HG03097 (cell line): ENCODE results near the gene REXO1.
"Not testable (repeated sequence)": the region's sequence is repeated elsewhere in the genome, so short reads cannot be mapped to it uniquely, and the experiment has no call there.

Experiments
- ATAC-seq: cut with Tn5 transposase; IDR thresholded peaks from one replicate; pipeline ENCODE4 v1.9.1; 2021; ENCODE audit not compliant: unreplicated experiment, low FRiP score

The REXO1 gene, protein sequence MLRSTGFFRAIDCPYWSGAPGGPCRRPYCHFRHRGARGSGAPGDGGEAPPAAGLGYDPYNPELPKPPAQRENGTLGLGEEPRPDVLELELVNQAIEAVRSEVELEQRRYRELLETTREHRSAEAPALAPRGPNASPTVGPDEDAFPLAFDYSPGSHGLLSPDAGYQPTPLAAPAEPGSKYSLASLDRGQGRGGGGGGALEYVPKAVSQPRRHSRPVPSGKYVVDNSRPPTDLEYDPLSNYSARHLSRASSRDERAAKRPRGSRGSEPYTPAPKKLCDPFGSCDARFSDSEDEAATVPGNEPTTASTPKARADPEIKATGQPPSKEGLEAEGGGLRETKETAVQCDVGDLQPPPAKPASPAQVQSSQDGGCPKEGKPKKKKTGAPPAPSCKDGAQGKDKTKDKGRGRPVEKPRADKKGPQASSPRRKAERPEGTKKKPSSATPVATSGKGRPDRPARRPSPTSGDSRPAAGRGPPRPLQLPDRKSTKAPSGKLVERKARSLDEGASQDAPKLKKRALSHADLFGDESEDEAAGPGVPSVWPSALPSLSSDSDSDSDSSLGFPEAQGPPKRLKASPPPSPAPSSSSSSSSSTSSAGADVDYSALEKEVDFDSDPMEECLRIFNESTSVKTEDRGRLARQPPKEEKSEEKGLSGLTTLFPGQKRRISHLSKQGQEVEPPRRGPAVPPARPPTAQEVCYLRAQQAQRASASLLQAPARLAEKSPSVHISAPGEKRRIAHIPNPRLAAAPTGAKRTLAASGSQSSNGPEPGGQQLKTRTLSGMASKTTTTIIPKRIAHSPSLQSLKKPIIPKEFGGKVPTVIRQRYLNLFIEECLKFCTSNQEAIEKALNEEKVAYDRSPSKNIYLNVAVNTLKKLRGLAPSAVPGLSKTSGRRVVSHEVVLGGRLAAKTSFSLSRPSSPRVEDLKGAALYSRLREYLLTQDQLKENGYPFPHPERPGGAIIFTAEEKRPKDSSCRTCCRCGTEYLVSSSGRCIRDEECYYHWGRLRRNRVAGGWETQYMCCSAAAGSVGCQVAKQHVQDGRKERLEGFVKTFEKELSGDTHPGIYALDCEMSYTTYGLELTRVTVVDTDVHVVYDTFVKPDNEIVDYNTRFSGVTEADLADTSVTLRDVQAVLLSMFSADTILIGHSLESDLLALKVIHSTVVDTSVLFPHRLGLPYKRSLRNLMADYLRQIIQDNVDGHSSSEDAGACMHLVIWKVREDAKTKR

DNA sequence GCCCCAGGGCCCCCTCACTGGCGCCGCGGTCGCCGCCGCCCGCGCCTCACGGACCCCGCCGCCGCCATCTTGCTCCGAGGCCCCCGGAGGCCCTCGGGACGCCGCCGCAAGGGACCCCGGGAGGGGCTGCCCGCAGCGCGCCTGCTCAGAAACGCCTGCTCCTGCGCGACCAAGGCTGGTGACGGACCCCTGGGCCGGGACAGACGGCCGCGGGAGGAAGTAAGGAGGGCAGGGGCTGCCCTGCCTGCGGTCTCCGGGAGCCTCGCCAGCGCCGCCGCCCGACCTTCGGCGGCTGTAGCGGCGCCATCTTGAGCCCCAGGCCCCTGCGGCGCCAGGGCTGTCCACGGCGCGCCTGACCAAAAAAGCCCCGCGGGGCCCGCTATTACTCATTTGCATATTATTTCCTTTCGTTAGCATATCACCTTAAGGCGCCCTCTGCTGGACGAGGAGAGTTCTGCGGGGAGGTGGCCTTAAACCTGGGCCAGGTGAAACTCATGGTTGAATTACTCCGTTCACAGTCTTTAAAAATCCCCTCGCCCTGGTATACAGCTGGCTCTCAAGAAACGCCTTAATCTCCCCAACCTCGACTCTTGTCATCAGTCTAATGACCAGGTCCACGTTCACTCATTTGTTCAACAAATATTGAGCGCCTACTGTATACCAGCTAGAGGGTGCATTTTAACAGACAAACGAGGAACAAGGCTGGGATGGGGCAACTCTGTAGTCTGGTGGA is at the start of gene REXO1:
Gene REXO1, minus strand, starts transcription at position 85 of the 733 bp plus-strand sequence. CDS start 125 bp downstream, outside the sequence.
- peak; percentile 57 for ATAC-seq

DNA sequence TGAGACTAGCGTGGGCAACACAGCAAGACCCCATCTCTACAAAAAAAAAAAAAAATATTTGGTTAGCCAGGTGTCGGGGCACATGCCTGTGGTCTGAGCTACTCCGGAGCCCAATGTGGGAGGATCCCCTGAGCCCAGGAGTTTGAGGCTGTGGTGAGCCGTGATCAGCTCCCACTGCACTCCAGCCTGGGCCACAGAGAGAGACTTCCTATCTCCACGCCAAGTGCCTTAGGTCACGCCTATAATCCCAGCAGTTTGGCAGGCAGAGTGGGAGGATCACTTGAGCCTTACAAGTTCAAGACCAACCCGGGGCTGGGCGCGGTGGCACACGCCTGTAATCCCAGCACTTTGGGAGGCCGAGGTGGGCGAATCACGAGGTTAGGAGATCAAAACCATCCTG is 48.2 kb upstream of the REXO1 start:
- no peak for ATAC-seq

DNA sequence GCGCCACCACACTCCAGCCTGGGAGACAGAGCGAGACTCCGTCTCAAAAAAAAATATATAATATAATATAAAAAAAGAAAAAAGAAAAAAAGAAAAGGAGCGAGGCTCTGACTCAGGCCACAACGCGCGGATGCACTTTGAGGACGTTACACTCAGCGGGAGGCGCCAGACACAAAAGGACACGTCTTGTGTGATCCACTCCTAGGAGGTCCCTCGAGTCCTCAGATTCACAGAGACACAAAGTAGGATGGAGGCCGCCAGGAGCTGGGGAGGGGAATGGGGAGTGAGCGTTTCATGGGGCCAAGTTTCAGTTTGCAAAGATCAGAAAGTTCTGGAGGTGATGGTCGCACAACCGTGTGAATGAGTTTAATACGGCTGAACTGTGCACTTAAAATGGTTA is 45.5 kb upstream of the REXO1 start:
- no peak for ATAC-seq

DNA sequence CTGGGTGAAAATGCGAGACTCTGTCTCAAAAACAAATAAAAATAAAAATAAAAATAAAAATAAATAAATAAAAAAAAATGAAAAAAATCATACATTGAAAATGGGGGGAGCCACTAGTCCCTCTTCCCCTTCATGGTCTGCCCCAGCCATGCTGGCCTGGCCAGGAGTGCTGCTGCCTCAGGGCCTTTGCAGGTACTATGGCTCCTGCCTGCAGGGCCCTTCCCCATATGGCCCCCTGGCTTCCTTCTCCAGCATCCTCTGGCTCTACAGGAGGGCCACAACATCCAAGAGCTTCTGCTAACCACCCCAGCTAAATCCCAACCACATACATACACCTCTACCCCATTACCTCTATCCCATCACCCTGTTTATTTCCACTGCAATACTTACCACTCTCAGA is 41.6 kb upstream of the REXO1 start:
- no peak for ATAC-seq

DNA sequence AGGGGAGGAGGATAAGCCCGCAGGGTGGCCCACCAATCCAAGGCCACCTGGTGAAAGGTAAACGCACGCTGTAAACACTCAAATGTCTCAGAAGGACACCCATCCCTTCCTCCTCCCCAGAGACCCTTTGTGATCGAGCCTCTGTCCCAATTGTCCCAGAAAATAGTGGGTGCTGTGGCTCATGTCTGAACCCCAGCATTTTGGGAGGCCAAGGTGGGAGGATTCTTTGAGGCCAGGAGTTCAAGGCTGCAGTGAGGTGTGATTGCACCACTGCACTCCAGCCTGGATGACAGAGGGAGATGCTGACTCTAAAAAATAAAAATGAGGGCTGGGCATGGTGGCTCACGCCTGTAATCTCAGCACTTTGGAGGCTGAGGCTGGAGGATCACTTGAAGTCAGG is 40.1 kb upstream of the REXO1 start:
- no peak for ATAC-seq

DNA sequence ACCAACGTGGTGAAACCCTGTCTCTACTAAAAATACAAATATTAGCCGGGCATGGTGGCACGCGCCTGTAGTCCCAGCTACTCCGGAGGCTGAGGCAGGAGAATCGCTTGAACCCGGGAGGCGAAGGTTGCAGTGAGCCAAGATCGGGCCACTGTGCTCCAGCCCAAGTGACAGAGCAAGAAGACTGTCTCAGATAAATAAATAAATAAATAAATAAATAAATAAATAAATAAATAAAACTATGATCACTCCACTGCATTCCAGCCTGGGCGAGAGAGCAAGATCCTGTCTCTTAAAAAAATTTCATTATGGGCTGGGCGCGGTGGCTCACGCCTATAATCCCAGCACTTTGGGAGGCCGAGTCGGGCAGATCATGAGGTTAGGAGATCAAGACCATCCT is 38.1 kb upstream of the REXO1 start:
- not testable (repeated sequence) for ATAC-seq

DNA sequence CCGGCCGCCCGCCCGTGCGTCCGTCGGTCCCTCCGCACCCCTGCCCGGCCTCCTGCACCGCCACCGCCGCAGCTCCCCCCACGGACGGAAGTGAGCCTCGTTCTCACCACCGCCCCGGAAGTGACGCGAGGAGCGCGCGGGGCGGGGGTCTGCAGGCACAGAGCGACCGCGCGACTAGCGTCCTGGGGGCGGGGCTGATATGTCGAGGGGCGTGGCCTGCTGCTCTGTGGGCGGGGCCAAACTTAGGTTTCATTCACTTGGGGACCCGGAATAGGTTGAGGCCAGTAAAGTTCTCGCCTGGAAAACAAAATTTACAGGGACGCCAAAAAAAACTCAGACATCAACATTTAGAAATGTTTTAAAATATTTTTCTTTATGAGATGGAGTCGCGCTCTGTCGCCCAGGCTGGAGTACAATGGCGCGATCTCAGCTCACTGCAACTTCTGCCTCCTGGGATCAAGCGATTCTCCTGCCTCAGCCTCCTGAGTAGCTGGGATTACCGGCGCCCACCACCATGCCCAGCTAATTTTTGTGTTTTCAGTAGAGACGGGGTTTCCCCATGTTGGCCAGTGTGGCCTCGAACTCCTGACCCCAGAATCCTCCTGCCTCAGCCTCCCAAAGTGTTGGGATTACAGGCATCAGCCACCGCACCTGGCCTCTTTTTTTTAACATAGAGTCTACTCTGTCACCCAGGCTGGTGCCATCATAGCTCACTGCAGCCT is 37.3 kb upstream of the REXO1 start, which contains the start of gene ABHD17A:
Gene ABHD17A, minus strand, starts transcription at position 99 of the 722 bp plus-strand sequence. CDS start 3,930 bp downstream, outside the sequence.
- ATAC-seq = peak; percentile 65

DNA sequence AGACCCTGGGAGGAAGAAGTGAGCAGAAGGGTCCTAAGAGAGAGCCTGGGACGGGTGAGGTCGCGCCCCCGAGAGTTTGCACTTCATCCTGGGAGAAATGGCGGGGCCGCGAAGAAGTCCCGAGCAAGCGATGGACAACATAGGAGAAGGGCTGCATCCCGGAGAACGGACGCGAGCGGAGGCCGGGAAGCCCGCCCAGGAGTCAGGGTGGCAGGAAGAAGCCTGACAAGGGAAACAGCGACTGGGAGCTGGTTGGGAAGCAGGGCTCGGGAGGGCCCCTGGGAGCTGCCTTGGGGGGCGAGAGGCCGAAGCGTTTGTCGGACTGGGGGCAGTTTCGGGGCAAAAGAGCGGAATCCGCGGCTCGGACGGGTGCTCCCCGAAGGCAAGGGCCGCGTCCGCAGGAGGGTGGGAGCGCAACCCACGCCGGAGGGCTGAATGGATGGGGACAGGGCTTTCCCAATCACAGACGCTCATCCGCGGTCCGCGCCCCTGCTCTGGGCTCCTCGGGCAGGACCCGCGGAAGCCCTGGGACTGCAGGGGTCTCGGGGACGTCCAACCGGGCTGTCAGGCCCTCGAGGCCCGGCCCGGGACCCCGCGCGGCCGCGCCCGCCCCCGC is 36.5 kb upstream of the REXO1 start:
- ATAC-seq = peak; percentile 14

DNA sequence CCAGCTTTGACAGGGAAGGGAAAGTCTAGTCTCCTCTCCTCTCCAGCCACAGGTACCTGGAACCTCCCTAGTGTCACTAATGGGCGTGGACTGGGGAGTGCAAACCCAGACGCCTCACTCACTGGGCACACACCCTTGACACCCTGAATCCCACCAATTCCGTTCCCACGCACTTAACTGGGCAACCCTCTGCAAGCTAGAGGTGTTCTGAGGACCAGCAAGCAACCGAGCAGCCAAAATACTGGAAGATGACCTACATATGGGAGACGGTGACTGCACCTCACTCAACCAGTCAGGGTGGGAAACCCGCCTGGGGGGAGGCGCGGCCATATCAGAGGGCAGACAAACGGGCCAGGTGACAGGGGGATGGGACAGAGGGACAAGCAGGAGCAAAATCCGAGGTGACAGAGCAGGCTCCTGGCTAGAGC is 36.0 kb upstream of the REXO1 start:
- no peak for ATAC-seq

DNA sequence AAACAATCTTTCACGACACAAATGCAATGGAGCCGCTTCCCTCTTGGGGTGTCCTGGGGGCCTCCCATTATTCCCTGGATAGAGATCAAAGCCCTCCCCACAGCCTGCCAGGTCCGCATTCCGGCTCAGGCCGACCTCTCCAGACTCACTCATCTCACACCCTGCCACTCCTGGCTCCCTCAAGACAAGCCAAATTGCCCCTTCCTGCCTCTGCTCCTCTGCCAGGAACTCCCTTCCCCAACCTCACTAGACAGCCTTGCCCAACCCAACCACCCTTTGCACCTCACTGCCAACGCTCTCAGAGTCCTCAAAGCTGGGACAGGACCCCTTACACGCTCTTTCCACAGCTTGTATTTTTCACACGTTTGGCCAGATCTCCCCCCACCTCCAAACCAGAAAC is 35.5 kb upstream of the REXO1 start:
- no peak for ATAC-seq

DNA sequence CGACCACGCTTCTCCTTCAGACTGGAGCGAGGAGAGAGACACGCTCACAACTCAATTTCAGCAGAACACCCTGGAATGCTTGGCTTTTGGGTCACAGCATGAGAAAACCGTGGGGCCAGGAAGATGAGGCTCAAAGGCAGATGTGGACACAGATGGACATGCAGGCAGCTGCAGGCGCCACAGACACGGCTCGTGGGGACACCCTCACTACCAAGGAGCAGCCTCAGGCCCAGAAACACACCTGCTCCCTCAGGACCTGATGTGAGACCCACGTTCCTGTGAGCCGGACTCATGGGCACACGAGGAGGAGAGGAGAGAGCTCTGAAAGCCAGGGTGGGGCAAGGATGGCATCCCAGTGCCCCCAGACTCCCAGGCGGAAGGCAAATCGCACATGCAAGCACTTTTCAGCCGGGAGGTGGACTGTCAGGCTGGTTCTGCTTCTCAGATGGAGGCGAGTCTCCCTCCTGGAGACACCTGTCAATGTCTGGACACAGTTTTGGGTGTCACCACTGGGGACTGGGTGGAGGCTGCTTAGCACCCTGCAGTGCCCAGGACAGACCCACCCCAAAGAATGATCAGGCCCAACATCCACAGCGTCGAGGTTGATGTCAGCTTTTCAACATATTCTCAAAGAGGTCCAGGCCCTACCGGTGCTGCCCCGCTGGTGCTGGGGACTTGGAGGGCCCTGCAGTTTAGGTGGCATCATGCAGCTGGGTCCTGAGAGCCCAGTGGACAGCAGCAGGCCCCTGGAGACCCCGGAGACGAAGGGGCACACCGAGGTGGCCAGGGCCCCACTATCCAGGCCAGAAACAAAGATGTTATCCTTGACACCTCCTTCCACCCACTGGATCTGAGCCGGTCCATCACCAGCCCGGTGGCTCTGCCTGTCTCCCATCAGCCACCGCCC is 34.8 kb upstream of the REXO1 start:
- no peak for ATAC-seq

DNA sequence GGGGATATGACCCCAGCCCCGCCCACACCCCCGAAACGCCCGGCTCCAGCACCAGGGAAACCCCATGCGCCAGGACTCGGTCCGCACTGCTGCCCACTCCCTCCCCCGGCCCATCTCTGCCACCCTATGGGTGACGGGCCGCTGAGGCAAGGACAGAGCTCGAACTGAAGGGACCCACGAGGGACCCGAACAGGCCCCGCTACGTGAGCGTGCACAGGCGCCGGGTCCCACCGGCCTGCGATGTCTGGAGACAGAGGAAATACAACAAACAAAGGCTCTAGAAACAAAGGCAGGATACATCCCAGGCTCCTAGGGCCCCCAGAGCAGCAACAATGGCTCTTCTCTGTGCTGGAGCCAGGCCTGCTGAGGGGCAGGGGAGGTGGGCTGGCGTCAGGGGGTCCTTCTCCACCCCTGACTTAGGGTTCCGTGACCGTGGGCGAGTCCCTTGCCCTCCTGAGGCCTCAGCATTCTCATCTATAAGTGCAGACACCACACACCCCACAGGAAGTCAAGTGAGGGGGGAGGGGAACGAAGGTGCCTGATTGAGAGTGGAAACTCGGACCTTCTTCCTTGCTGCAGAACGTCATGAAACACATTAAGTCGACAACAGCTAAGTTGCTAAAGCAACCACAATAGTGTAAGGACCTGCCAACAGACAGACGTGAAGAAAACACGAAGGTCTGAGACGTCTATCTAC is 34.0 kb upstream of the REXO1 start:
- no peak for ATAC-seq

DNA sequence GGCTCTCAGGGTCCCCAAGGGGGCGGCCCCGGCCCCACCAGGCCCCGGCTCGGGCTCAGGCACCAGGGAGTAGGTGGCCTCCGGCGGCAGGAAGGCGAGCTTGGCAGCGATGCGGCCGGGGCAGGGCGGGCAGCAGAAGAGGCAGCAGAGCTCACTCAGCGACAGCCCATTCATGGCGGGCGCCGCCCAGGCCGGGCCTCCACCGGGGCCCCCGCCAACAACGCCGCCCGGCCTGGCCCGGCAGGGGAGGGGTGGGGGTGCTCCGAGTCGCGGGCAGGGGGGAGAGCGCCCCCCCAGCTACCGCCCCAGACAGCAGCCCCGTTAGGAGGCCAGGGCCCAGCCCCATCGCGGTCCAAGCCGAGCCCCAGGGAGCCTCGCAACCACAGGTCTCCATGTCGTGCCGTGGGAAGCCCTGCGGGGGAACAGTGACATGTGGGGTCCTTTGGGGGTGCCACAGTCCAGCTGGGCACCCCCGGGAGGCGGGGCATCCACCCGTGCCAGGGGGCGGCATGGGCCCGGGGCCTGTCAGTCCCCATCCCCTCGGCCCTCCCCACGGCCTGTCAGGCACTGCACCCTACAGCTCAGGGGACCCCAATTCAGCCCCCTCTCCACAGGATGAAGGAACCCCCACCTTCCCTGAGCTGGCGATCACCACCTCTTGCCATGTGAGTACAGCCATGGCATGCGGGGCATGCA is 33.3 kb upstream of the REXO1 start:
- not testable (repeated sequence) for ATAC-seq

DNA sequence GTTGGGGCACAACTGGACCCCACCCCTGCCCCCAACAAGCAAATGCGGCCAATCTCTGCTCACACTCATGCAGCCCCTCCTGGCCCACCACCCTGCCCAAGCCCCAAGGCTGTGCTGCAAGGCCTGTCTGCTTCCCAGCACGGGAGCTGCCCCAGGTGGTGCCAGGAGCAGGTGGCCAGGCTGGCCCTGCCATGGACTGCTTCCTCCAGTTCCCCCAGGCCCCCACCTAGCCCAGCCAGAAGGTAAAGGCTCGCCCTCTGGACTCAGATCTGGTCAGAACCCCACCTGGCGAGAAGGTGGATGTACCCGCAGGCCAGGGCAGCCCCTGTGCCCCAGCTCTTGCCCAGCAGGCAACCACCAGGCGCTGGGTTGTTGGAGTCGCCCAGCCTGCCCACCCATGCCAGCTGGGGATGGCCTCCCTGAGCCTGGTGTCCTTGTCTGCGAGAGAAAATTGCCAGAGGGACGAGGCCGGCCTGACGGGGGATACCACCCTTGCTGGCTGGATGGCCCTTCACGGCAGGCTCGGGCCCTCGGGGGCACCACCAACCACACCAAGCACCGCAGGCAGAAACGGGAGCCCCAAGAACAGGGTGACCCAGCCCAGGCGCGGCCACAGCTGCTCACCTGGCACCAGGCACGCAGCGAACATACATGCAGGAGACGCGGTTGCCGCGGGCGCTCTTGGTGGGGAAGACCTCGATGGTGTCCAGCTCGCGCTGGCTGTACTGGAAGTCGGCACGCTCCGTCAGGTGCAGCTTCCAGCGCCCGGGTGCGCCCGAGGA is 32.5 kb upstream of the REXO1 start:
- ATAC-seq = no peak

DNA sequence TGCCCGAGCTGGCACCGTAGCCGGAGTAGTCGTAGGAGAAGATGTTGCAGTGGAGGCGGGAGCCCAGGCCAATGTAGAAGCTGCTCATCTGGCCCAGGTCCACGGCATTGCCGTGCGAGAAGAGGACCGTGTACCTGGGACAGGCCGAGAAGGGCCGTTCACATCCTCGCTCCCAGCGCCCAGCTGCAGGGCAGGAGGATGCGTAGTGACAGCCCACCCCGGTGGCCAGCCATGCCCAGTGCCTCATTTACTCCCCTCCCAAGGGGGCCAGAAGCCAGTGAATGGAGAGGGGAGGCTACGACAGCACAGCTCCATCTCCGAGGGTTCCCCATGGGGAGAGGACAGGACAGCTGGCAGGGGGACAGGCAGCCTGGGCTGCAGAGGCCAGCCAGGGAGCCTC is 31.7 kb upstream of the REXO1 start:
- ATAC-seq = not testable (repeated sequence)

DNA sequence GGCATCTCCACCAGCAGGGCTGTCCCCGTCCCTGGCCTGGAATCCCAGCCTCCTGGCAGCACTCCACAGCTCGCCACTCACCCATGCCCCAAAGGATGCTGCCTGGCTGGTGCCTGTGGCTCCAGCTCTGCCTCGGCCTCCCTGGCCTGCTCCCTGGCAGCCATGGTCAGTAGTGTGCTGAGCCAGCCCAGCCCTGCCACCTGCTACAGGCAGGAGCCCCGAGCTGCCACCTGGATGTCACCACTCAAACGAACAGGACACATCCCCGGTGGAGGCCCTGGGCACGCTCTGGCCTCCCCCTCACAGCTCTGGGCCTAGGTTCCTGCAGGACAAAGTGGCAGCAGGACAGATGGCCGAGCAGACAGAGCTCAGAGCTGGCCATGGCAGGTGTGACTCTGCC is 30.3 kb upstream of the REXO1 start:
- ATAC-seq = not testable (repeated sequence)
